Measurements from ENCODE around the gene SLC6A9. TPM values are rescaled to one million over a fixed set of nuclear protein-coding genes. Genes with fewer than 3 reads are reported as not detected.

SLC6A9 gene
- total RNA-seq, 1 experiment from 2014 or later: 9.2 TPM

DNA sequence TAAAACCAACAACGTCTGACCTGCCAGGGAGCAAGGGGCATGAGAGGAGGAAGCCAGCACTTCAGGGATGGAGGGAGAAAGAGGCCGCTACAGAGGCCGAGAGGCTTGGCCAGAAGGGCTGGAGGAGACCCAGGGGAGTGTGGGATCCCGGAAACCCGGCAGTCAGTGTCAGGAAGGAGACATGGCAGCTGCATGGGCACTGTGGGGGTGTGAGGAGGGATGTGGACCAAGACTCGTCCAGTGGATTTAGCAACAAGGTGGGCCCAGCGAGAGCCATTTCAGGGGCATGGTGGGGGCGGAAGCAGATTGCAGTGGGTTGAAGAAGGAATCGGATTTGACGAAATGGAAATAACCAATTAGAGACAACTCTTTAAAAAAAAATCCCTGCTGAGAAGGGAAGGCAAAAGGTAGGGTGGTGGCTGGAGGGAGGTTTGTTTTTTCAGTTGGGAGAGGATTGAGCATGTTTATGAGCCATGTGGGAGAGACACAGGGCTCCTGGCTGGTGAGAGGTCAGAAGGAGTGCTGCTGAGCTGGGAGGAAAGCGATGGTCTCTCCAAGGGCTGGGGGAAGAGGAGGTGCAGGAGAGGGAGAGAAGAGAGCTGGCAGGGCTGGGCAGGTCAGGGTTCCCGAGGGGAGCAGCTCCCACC, 47.9 kb downstream of the SLC6A9 start:
- H3K36me3 ChIP-seq (ENCODE audit: control insufficient read depth, insufficient read depth, low read length): 0 out of 2 replicates have a peak, but pooled peaks cover 3% of the 10 kb centered on the region
- ChIA-PET CTCF (no interaction called here), POLR2A (no interaction called here)
- no peaks in the 10 kb centered on the region for H3K9me3 ChIP-seq (ENCODE audit: control insufficient read depth, insufficient read depth, low read depth, low read length)
- no peak for DNase-seq (ENCODE audit: low read depth, low spot score)
- in situ Hi-C loops (cut with HindIII; ENCODE audit: low pct_unique_long_range_greater_than_20kb, low sequenced_read_pairs): no loop called here
- no peak overlapping the region for H3K27ac ChIP-seq (ENCODE audit: low read length)
- TF ChIP-seq, protein P1, sequence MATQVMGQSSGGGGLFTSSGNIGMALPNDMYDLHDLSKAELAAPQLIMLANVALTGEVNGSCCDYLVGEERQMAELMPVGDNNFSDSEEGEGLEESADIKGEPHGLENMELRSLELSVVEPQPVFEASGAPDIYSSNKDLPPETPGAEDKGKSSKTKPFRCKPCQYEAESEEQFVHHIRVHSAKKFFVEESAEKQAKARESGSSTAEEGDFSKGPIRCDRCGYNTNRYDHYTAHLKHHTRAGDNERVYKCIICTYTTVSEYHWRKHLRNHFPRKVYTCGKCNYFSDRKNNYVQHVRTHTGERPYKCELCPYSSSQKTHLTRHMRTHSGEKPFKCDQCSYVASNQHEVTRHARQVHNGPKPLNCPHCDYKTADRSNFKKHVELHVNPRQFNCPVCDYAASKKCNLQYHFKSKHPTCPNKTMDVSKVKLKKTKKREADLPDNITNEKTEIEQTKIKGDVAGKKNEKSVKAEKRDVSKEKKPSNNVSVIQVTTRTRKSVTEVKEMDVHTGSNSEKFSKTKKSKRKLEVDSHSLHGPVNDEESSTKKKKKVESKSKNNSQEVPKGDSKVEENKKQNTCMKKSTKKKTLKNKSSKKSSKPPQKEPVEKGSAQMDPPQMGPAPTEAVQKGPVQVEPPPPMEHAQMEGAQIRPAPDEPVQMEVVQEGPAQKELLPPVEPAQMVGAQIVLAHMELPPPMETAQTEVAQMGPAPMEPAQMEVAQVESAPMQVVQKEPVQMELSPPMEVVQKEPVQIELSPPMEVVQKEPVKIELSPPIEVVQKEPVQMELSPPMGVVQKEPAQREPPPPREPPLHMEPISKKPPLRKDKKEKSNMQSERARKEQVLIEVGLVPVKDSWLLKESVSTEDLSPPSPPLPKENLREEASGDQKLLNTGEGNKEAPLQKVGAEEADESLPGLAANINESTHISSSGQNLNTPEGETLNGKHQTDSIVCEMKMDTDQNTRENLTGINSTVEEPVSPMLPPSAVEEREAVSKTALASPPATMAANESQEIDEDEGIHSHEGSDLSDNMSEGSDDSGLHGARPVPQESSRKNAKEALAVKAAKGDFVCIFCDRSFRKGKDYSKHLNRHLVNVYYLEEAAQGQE (IDR thresholded peaks at IDR 0.05; ENCODE audit: insufficient read depth in 1 of 2, low read depth in 2 of 2, low read length in 1 of 2): no peak
- TF ChIP-seq SIN3A (IDR thresholded peaks at IDR 0.05; ENCODE audit: borderline replicate concordance, insufficient read depth, low read depth, low read length) (no peak), CTCF (IDR thresholded peaks at IDR 0.05) (no peak), TCF7L2 (IDR thresholded peaks at IDR 0.05; ENCODE audit: low read depth, low read length) (no peak), POLR2AphosphoS5 (IDR thresholded peaks at IDR 0.05; ENCODE audit: low read depth, low read length) (no peak)
- ATAC-seq: no peak
- intact Hi-C loops (cut with micrococcal nuclease; ENCODE audit: unreplicated experiment): no loop called here
- H3K27me3 ChIP-seq (ENCODE audit: control insufficient read depth, insufficient read depth, low read length): no peaks in the 10 kb centered on the region
- BruUV-seq (replicated peaks): no TSS peak
- H3K4me1 ChIP-seq (ENCODE audit: control insufficient read depth, insufficient read depth, low read length): peaks cover 11% of the 10 kb centered on the region
- H3K4me3 ChIP-seq (ENCODE audit: low read depth in 2 of 2, low read length in 2 of 2): no peak overlapping the region

- H3K36me3 ChIP-seq (ENCODE audit: control insufficient read depth, insufficient read depth, low read length): 0 out of 2 replicates have a peak, but pooled peaks cover 3% of the 10 kb centered on the region
- no peak overlapping the region for H3K27ac ChIP-seq (ENCODE audit: low read length)
- intact Hi-C loops (cut with micrococcal nuclease; ENCODE audit: unreplicated experiment): no loop called here
- no peaks in the 10 kb centered on the region for H3K27me3 ChIP-seq (ENCODE audit: control insufficient read depth, insufficient read depth, low read length)
- ATAC-seq (no peak), DNase-seq (ENCODE audit: low read depth, low spot score) (no peak)
- no peak overlapping the region for H3K4me3 ChIP-seq (ENCODE audit: low read depth in 2 of 2, low read length in 2 of 2)
- BruUV-seq (replicated peaks): no TSS peak
- ChIA-PET CTCF (no interaction called here), POLR2A (no interaction called here)
- TF ChIP-seq CTCF (IDR thresholded peaks at IDR 0.05) (no peak), TCF7L2 (IDR thresholded peaks at IDR 0.05; ENCODE audit: low read depth, low read length) (no peak), POLR2AphosphoS5 (IDR thresholded peaks at IDR 0.05; ENCODE audit: low read depth, low read length) (no peak), SIN3A (IDR thresholded peaks at IDR 0.05; ENCODE audit: borderline replicate concordance, insufficient read depth, low read depth, low read length) (no peak)
- TF ChIP-seq, protein P1 (IDR thresholded peaks at IDR 0.05; ENCODE audit: insufficient read depth in 1 of 2, low read depth in 2 of 2, low read length in 1 of 2): no peak
- H3K9me3 ChIP-seq (ENCODE audit: control insufficient read depth, insufficient read depth, low read depth, low read length): no peaks in the 10 kb centered on the region
- H3K4me1 ChIP-seq (ENCODE audit: control insufficient read depth, insufficient read depth, low read length): peaks cover 17% of the 10 kb centered on the region
- in situ Hi-C loops (cut with HindIII; ENCODE audit: low pct_unique_long_range_greater_than_20kb, low sequenced_read_pairs): no loop called here
These were observed 48.5 kb downstream of the SLC6A9 start for GRCh38 chr1:43982808-43983207.

Measured in Panc1 (cell line).